Measurements from ENCODE around the gene ZNF549. TPM values are rescaled to one million over a fixed set of nuclear protein-coding genes. Genes with fewer than 3 reads are reported as not detected.
"Not testable (repeated sequence)": the region's sequence is repeated elsewhere in the genome, so short reads cannot be mapped to it uniquely, and the experiment has no call there.

Gene ZNF549
- total RNA-seq: 7.5 and 9.2 TPM in 2 replicates

DNA sequence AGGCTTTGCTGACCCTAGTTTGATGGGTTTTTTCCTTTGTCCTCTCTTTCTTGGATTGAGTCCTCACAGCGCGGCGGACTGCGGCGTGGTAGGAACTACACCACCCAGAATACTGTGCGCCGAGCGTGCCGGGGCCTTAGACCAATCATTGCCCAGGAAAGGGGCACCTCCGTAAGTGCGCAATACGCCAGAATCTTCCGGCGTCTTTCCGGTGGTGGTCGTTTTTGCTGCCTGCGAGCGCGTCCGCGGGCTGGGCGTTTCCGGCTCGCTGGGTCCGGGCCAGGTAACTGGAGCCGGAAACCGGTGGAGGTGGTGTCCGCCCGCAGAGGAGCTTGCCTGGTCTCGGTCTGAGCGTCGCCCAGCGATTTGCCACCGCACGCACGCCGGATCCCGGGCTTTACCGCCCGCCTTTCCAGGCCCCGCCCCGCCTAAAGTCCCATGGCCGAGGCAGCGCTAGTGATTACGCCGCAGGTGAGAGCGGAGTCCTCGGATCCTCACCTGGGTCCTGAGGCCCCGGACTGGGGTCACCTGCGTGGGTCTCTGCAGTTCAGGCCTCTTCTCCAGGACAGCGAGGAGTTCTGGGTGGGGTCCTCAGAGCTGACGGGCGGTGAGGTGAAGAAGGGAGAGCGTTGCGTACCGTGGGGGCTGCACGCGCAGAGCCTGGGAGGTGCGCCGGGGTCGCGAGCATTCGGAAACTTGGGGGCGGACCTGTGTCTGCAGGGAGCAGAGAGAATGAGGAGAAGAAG is at the start of gene ZNF549:
Gene ZNF549, plus strand, starts transcription at position 221 of the 746 bp plus-strand sequence. Its CDS starts 218 bp downstream, at position 439.
- peak; percentile 83 for DNase-seq (ENCODE audit: low read depth)

DNA sequence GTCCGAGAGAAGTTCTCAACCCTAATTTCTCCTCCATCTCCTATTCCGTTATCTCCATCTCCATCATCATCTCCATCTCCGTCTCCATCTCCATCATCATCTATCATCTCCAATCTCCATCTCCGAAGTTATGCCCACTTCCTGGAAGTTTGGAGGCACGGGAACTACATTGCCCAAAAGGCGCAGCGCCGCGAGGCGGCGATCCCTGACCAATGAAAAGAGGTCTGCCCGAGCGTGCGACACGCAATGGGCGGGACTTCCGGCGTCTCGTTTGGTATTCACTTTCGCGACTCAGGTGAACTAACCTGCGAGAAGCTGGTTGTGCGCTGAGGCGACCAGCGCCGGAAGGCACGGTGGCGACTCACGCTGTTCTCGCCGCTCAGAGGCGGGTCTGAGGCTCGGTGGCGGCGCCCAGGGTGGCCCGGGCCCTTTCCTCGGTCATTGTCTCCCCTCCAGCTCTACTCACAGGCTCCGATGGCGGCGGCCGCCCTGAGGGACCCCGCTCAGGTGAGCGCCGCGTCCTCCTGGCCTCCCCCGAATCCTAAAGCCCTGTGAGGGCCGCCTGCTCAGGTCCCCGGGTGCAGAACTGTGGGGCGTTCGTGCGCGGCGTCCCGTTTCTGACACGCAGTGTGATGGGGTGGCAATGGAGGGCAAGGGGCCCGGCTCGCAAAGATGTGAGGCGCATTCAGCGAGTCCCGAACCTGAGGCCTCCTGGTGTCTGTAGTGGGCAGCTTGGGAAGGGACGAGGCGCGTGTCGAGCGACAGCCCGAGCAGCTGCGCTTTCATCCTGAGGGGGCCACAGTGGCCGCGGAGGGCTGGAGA is 39.5 kb upstream of the ZNF549 start, which contains the start of gene ZNF419:
Gene ZNF419, plus strand, starts transcription at position 274 of the 822 bp plus-strand sequence. Its CDS starts 201 bp downstream, at position 475.
- DNase-seq (ENCODE audit: low read depth): peak; percentile 82

DNA sequence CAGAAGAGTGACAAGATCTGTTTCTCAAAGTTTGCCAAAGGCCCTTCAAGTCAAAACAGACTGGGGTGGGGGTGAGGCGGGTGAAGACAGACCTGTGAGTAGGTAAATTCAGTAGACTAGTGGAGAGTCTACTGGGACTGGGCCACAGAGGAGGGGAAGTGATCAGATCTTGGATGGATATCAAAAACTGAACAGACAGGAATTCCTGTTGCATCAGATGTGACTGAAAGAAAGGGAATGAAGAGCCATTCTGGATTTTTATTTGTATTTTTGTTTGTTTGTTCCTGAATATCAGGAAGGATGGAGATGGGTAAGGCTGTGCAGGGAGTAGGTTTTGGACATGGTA is 38.9 kb upstream of the ZNF549 start:
- not testable (repeated sequence) for DNase-seq (ENCODE audit: low read depth)

DNA sequence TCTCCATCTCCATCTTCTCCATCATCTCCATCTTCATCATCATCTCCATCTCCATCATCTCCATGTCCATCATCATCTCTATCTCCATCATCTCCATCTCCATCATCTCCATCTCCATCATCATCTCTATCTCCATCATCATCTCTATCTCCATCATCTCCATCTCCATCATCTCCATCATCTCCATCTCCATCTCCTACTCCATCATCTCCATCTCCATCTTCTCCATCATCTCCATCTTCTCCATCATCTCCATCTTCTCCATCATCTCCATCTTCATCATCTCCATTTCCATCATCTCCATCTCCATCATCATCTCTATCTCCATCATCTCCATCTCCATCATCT is 27.9 kb upstream of the ZNF549 start:
- not testable (repeated sequence) for DNase-seq (ENCODE audit: low read depth)

DNA sequence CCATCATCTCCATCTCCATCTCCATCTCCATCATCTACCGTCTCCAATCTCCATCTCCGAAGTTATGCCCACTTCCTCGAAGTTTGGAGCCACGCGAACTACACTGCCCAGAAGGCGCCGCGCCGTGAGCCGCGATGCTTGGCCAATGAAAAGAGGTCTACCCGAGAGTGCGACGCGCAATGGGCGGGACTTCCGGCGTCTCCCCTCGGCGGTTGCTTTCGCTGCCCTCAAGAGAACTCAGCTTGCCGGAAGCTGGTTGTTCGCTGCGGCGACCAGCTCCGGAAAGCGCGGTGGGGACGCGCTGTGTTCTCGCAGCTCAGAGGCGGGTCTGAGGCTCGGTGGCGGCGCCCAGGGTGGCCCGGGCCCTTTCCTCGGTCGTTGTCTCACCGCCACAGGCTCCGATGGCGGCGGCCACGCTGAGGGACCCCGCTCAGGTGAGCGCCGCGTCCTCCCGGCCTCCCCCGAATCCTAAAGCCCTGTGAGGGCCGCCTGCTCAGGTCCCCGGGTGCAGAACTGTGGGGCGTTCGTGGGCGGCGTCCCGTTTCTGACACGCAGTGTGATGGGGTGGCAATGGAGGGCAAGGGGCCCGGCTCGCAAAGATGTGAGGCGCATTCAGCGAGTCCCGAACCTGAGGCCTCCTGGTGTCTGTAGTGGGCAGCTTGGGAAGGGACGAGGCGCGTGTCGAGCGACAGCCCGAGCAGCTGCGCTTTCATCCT is 27.3 kb upstream of the ZNF549 start, which contains the start of gene ZNF773:
Gene ZNF773, plus strand, starts transcription at position 259 of the 716 bp plus-strand sequence. Its CDS starts 143 bp downstream, at position 402.
- DNase-seq (ENCODE audit: low read depth): peak; percentile 87

DNA sequence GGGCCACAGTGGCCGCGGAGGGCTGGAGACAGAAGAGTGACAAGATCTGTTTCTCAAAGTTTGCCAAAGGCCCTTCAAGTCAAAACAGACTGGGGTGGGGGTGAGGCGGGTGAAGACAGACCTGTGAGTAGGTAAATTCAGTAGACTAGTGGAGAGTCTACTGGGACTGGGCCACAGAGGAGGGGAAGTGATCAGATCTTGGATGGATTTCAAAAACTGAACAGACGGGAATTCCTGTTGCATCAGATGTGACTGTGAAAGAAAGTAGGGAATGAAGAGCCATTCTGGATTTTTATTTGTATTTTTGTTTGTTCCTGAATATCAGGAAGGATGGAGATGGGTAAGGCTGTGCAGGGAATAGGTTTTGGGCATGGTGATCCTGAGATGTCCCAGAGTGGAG is 26.8 kb upstream of the ZNF549 start:
- peak; percentile 17 for DNase-seq (ENCODE audit: low read depth)

DNA sequence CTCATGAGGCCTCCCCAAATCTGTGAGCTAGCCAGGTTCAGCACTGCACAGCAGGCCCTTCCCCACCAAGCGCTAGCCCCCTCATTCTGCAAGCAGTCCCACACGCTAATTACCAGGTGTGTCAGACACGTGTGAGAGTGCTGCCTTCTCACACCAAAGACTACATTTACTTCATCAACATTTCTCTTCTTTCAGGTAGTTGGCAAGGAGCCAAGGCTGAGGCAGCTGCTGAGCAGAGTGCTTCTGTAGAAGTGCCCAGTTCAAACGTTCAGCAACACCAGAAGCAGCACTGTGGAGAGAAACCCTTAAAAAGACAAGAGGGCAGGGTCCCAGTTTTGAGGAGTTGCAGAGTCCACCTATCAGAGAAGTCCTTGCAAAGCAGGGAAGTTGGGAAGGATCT is 21.0 kb upstream of the ZNF549 start:
- DNase-seq (ENCODE audit: low read depth): no peak

DNA sequence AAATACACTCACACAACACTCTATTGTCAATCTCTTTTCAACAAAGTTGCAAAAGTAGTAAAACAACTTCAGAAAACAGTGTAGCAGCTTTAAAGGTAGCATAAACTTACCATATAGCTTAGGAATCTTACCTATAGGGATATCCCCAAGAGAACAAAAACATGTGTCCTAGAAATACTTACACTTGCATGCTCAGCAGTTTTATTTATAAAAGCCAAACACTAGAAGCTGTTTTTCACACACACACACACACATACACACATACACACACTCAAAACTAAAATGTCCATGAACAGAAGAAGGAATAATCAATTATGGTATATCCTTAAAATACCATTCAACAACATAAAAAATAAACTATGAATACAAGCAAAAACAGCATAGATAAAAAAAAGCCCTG is 15.7 kb upstream of the ZNF549 start:
- DNase-seq (ENCODE audit: low read depth): no peak

DNA sequence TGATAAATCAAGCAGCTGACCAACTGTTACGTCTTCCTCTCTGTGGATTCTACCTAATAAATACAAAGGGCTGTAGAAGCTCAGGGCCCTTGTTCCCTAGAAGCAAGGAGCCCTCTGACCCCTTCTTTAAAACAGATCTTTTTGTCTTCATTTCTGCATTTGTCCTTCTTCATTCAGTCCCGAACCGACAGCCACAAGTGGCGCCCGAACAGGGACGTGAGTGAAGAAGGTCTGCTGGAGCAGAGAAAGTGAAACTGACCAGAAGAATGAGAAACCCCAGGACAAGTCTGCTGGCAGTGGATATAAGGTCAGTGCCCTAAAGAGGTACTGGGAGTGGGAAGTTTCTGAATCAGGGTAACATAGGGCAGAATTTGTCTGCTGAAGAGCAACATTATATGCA is 14.3 kb upstream of the ZNF549 start:
- no peak for DNase-seq (ENCODE audit: low read depth)

DNA sequence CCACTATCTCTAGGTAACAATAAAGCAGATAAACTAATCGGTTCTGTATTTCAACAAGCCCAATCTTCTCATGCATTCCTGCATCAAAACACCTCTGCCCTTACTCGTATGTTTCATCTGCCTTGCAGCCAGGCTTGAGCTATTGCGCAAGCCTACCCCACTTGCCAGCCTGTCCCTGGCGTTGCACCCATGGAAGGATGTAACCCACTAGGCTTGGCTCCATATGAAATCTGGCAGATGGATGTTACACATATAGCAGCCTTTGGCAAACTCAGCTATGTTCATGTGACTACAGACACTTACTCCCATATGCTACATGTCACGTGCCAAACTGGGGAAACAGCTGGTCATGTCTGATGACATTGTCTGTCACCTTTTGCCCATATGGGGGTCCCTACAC is 11.9 kb upstream of the ZNF549 start:
- DNase-seq (ENCODE audit: low read depth): no peak

DNA sequence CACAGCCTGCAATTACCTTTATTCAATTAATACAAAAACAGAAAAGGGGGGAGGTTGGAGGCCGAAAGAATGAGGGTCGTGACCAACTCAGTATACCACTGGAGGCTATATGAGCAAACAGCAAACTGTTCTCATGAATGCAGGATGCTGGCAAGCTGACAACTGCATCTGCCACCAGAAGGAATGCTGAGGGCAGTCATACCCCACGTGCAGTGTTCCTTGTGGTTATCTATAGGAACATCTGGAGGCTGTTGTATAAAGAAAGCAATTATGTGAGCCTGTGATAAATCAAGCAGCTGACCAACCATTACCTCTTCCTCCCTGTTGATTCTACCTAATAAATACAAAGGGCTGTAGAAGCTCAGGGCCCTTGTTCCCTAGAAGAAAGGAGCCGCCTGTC is 9.1 kb upstream of the ZNF549 start:
- DNase-seq (ENCODE audit: low read depth): not testable (repeated sequence)

DNA sequence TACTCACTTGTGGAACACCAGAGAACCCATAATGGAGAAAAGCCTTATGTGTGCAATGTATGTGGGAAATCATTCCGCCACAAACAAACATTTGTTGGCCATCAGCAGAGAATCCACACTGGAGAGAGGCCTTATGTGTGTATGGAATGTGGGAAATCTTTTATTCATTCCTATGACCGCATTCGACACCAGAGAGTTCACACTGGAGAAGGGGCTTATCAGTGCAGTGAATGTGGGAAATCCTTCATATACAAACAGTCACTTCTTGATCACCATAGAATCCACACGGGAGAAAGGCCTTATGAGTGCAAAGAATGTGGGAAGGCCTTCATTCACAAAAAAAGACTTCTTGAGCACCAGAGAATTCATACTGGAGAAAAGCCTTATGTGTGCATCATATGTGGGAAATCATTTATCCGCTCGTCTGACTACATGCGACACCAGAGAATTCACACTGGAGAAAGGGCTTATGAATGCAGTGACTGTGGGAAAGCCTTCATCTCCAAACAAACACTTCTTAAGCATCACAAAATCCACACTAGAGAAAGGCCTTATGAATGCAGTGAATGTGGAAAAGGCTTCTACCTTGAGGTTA is 10.9 kb downstream of the ZNF549 start:
- DNase-seq (ENCODE audit: low read depth): no peak

DNA sequence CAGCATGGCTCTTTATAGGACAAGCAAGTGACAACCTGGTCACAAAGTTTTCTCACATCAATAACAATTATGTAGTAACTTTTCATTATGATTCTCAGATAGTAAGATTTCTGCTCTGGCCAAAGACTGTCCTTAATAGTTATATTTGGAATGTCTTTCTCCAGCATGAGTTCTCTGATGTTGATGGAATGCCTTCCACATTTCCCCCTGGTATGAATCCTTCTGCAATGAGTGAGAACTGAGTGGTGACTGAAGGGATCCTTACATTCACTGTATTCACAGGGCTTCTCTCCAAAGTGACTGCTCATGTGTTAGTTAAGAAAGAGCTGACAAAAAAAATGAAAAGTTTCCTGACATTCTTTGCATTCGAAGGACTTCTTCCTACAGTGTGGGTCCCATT is 19.4 kb downstream of the ZNF549 start:
- DNase-seq (ENCODE audit: low read depth): no peak

DNA sequence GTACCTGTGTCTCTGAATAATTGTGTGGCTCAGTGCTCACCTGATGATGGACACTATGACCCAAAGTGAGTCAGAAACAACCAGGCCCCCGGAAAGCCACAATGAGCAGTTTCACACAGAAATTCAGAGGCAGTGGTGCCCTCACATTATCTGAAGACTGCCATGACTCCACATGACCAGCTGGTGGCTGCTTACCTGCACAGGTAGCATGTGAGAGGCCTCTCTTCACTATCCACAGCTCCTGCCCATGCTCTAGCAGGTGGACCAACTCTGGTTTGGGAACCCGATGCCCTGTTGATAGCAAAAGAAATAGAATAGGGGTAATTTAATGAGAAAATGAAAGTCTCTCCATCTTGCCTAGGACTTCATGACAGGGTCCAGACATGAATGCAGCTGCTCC is 25.3 kb downstream of the ZNF549 start:
- DNase-seq (ENCODE audit: low read depth): no peak

DNA sequence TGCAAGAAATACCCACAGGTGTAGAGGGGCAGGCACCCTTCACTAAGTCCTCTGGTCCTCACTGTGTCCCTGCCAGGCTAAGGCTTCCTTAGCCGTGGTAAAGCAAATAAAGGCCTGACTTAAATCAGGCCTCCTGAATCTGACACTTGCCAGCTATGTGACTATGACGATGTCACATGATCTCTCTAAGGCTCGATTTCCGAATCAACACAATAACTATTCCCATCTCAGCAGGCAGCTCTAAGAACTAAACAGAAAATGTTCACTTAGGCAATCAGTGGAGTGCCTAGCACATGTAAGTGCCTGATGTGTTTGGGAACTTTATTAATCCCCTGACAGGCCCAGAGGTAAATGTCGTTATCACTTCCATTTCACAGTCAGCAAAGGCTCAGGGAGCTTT is 30.5 kb downstream of the ZNF549 start:
- DNase-seq (ENCODE audit: low read depth): no peak

DNA sequence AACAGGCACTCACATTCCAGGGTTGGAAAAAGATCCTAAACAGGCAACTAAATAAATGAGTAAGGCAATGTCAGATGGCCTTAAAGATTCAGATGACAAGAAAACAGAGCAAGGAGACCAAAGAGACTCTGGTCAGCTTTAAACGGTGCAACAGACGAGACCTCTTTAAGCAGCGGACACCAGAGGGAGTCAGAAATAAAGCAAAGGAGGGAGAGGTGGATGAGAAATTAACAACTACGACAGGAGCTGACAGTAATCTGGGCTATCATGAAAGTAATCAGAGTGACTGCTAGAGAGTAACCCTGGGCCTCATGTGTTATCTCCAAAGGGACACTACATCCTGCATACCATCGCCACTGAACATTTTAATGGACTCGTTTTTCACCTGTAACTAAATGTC is 31.4 kb downstream of the ZNF549 start:
- peak; percentile 7 for DNase-seq (ENCODE audit: low read depth)

DNA sequence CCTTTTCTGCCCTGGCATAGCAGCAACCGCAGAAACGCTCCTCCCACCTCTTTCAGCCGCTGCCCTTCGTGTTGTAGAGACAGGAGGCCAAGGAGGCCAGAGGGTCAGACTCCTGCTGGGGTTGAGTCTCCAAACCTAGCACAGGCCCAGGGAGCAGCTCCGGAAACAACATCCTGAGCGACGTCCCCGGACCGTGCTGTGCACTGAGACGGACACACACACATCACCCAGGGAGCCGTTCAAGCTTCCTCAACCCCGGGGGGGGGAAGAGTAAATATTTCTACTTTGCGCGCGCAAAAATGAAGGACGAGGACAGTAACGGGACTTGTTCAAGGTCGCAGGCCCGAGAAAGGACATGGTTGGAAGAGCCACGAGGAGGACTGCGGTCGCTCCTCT is 31.9 kb downstream of the ZNF549 start:
- peak; percentile 23 for DNase-seq (ENCODE audit: low read depth)

DNA sequence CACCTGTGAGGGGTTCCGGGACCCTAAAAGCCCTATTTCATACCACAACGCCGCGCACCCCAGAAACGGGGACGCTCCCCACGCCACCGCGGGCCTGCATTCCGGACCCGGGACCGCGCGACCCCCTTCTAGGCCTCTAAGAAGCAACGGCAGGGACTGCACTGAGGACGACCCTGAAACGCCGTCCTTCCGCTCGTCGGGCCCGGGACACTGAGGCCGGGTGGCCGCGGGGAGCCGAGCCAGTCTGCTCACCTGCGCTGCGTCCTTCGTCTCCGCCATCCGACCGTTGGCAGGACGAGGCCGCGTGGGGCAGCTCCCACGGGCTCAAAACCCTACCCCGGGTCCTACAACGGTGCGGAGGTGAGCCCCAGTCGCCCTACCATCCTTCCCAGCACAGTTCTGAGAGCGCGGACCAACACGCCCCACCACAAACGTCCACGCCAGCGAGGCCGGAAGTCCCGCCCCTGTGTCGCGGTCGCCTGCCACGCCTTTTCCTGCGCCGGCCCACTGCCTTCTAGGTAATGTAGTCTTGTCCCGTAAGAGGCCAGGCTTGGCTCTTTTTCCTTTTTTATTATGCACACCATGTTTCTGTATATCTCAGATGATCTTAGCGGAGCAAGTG is 32.4 kb downstream of the ZNF549 start, which contains the start of gene ZNF550:
Gene ZNF550, minus strand, starts transcription at position 460 of the 622 bp plus-strand sequence. Its CDS starts 181 bp downstream, at position 279.
- peak; percentile 76 for DNase-seq (ENCODE audit: low read depth)

DNA sequence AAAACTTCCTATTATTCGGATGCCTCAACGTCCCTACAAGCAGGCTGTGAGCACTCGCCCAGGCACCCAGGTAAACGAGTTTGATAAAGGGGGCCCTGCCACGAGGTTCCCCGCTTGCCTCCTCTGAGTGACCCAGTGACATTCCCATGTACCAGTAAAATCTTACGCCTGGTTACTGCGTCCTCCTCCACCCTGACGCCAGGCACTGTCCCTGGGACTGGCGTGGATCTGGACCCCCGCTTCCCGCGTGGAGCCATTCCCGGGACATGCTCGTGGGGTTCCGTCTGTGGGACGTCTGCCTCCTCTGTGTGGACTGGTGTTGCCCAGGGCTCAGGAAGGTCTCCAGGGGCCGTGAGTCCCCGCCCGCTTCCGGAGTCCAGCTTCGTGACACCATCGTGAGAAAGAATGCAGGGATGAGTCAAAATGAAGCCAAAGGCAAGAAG is 32.9 kb downstream of the ZNF549 start:
- peak; percentile 29 for DNase-seq (ENCODE audit: low read depth)

DNA sequence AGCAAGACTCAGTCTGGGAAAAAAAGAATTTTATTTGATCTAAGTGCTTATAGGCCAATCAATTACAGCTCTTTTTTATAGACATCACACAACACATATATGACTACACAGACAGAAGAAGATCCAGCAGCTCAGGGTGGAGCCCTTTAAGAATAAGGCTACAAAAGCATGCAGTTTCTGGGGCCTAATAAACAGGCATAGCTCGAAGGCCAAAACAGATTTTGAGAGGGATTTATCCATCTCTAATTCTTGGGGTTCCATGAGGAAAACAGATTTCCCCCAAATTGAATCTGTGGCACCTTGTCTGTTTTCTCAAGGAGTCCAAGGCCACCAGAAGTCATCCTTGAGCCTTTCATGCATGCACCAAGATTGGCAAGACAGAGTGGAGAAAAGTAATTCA is 36.4 kb downstream of the ZNF549 start:
- DNase-seq (ENCODE audit: low read depth): no peak

Measured in renal cortical epithelial cell (primary cell).